ENCODE data around the gene MXRA8.
"Not testable (repeated sequence)": the region's sequence is repeated elsewhere in the genome, so short reads cannot be mapped to it uniquely, and the experiment has no call there.

The MXRA8 gene

DNA sequence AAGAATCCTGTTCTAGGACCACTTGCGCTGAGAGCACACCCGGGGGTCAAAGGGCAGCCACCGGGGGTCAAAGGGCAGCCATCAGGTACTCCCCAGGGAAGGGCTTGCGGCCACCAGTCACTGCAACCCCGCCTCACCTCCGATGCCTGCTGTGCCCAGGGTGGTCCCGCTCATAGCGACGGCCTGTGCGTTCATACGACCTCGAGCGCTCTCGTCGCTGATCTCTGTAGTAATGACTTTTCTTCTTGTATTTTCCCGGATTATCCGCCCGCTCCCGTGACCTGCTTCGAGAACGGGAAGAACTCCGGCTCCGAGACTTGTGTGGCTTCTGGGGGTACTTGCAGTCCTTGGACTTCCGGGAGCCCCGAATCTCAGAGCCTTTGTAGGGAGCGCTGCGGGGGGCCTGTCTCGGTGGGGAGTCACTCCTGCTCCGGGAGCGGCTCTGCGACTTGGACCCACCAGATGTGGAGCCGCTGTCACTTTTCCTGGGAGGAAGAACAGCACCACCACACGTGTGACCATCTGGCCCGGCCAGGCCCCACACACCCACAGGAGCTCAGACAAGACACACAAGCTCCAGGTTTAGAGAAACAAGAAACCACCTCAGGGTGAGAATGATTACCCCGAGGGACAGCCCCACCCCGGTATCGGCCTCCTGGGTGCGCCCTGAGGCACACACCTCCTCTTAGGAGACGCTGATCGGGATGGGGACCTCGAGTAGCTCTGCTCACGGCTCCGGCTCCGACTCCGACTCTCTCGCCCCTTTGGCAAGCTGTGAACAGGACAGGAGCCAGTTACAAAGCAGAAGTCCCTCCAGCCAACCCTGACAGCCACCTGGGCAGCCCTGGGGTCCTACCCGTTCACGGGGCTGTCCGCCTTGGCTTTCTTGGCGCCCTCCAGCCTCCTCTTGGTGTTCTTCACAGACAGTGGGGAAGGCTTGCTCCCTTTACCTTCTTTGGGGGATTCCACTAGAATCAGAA lies 29.0 kb upstream of the MXRA8 start:
- Histone ChIP-seq H3K36me3 (ENCODE audit: control insufficient read depth, insufficient read depth, low read length) (peaks cover 36% of the 10 kb centered on the region), H3K4me3 (replicated peaks; ENCODE audit: low read depth, low read length) (no peak overlapping the region), H3K27me3 (replicated peaks; ENCODE audit: control insufficient read depth, insufficient read depth, low read length) (no peaks in the 10 kb centered on the region)
- DNase-seq (ENCODE audit: extremely low read depth, insufficient read length), result no peak
- TF ChIP-seq, protein P1, sequence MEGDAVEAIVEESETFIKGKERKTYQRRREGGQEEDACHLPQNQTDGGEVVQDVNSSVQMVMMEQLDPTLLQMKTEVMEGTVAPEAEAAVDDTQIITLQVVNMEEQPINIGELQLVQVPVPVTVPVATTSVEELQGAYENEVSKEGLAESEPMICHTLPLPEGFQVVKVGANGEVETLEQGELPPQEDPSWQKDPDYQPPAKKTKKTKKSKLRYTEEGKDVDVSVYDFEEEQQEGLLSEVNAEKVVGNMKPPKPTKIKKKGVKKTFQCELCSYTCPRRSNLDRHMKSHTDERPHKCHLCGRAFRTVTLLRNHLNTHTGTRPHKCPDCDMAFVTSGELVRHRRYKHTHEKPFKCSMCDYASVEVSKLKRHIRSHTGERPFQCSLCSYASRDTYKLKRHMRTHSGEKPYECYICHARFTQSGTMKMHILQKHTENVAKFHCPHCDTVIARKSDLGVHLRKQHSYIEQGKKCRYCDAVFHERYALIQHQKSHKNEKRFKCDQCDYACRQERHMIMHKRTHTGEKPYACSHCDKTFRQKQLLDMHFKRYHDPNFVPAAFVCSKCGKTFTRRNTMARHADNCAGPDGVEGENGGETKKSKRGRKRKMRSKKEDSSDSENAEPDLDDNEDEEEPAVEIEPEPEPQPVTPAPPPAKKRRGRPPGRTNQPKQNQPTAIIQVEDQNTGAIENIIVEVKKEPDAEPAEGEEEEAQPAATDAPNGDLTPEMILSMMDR (IDR thresholded peaks at IDR 0.05; ENCODE audit: insufficient read depth, low read length, poor library complexity, severe bottlenecking), result no peak

DNA sequence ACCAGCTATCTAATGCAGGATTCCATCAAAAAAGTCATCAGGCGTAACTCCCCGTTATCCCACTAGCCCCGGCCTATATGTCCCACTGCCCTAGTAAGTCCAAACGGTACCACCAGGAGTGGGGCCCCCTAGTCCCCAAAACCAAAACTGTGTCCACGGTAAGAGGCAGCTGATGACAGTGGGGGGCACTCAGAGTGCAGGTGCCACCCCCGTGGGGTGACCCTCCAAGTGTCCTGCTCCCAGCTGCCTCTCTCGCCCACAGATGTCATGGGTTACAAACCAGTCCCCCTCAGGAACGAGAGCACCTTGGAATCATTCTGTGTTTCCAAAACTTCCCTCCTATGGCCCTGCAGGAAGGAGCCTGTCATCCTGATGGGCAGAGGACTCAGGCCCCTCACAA lies 27.6 kb upstream of the MXRA8 start:
- no peak for DNase-seq (ENCODE audit: extremely low read depth, insufficient read length)
- H3K4me3 ChIP-seq (replicated peaks; ENCODE audit: low read depth, low read length), result no peak overlapping the region
- peaks cover 34% of the 10 kb centered on the region for H3K36me3 ChIP-seq (ENCODE audit: control insufficient read depth, insufficient read depth, low read length)
- TF ChIP-seq, protein P1 (IDR thresholded peaks at IDR 0.05; ENCODE audit: insufficient read depth, low read length, poor library complexity, severe bottlenecking), result no peak
- H3K27me3 ChIP-seq (replicated peaks; ENCODE audit: control insufficient read depth, insufficient read depth, low read length), result no peaks in the 10 kb centered on the region

DNA sequence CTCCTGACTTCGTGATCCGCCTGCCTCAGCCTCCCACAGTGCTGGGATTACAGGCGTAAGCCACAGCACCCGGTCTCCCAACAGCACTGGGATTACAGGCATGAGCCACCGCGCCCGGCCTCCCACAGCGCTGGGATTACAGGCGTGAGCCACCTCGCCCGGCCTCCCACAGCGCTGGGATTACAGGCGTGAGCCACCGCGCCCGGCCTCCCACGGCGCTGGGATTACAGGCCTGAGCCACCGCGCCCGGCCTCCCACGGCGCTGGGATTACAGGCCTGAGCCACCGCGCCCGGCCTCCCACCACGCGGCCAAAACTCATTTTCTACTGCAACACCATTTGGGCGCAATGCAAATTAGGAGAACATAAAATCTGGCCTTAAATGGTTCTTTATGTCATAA lies 27.0 kb upstream of the MXRA8 start:
- H3K36me3 ChIP-seq (ENCODE audit: control insufficient read depth, insufficient read depth, low read length), result peaks cover 32% of the 10 kb centered on the region
- H3K27me3 ChIP-seq (replicated peaks; ENCODE audit: control insufficient read depth, insufficient read depth, low read length); DNase-seq (ENCODE audit: extremely low read depth, insufficient read length); H3K4me3 ChIP-seq (replicated peaks; ENCODE audit: low read depth, low read length): not testable (repeated sequence)

DNA sequence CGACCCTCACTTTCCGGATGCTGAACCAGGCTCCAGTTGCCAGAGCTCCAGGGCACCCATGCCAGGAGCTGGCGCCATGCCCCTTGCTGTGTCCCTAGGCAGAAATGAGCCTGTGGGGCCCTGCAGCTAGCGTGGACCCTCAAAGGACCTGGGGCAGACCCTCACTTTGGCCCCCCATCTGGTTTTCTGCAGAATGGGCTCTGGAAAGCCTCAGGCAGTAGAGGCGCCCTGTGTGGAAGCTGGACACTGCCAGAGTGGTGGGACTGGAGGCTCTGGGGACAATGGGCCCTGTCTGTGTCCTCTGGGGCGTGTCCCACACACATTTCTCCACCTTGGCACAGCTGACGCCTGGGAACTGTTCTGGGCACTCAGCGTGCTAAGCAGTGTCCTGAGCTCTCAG lies 22.9 kb upstream of the MXRA8 start:
- DNase-seq (ENCODE audit: extremely low read depth, insufficient read length), result no peak
- Histone ChIP-seq H3K27me3 (replicated peaks; ENCODE audit: control insufficient read depth, insufficient read depth, low read length) (no peaks in the 10 kb centered on the region), H3K4me3 (replicated peaks; ENCODE audit: low read depth, low read length) (no peak overlapping the region), H3K36me3 (ENCODE audit: control insufficient read depth, insufficient read depth, low read length) (peaks cover 6% of the 10 kb centered on the region)
- TF ChIP-seq, protein P1 (IDR thresholded peaks at IDR 0.05; ENCODE audit: insufficient read depth, low read length, poor library complexity, severe bottlenecking), result no peak

DNA sequence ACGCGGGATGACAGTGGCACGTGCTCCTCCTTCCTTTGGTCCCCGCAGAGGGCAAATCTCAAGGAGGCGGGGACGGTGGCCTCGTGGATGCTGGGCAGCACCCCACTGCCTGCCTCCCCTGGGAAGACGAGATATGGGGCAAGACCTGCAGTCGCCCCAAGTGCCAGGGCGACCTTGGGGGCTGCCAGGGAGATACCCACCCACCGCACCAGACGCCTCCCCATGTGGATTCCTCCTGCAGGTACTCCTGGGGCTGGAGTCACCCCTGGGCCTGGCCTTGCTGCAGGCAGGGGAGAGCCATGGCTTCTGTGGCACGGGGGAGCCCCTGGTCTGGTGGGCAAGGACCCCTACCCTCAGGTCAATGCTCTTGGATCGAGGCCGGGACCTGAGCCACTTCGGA lies 22.5 kb upstream of the MXRA8 start:
- Histone ChIP-seq H3K4me3 (replicated peaks; ENCODE audit: low read depth, low read length) (no peak overlapping the region), H3K27me3 (replicated peaks; ENCODE audit: control insufficient read depth, insufficient read depth, low read length) (no peaks in the 10 kb centered on the region), H3K36me3 (ENCODE audit: control insufficient read depth, insufficient read depth, low read length) (peaks cover 6% of the 10 kb centered on the region)
- no peak for DNase-seq (ENCODE audit: extremely low read depth, insufficient read length)
- TF ChIP-seq, protein P1 (IDR thresholded peaks at IDR 0.05; ENCODE audit: insufficient read depth, low read length, poor library complexity, severe bottlenecking), result no peak

DNA sequence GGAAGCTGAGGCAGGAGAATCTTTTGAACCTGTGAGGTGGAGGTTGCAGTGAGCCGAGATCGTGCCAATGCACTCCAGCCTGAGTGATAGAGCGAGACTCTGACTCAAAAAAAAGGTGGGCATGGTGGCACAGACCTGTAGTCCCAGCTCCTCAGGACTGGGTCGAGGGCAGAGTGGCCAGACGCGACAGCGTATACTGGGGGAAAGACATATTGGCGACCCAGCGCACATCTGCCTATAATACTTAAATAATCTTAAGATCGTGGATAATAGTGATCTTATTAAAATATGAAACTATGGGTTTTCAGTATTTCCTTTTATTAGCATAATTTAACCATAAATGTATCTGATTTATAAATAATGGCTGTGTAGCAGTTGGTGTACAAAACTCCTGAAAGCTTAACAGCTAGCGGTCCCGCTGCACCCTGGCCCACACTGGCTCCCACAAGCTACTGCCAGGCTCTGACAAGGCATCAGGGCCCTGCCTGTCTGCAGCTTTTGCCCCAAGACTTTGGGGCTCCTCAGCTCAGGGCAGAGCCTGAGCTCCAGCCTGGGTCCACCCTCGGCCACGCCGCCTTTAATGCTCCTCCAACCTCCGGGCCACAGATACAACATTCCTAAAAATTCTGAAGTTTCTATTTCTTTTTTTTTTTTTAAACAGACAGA lies 19.3 kb upstream of the MXRA8 start:
- peaks cover 11% of the 10 kb centered on the region for H3K36me3 ChIP-seq (ENCODE audit: control insufficient read depth, insufficient read depth, low read length)
- TF ChIP-seq, protein P1 (IDR thresholded peaks at IDR 0.05; ENCODE audit: insufficient read depth, low read length, poor library complexity, severe bottlenecking), result no peak
- no peaks in the 10 kb centered on the region for H3K27me3 ChIP-seq (replicated peaks; ENCODE audit: control insufficient read depth, insufficient read depth, low read length)
- H3K4me3 ChIP-seq (replicated peaks; ENCODE audit: low read depth, low read length), result no peak overlapping the region
- no peak for DNase-seq (ENCODE audit: extremely low read depth, insufficient read length)
